GDM1 (cell line): ENCODE data around the gene MAPKAP1.

Source experiments
- DNase-seq: peaks from one replicate; lab custom pipeline; 2025; lab: John Stamatoyannopoulos, UW

MAPKAP1 gene

DNA sequence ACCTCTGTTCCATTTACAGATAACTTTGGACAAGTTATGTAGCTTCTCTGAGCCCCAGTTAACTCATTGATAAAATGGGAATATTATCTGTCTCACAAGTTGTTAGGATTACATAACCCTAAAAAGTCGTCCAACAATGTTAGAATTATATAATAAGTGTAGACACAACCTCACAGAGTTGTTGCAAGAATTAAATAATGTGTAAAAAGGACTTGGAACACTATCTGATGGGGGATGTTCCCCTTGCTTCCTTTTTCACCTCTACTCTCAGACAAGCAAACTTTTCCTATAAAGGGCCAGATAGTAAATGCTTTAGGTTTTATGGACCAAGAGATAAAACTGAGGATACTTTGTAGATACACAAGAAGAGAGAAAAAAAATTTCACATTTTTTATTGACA is 251.9 kb downstream of the MAPKAP1 start:
- DNase-seq = no peak

DNA sequence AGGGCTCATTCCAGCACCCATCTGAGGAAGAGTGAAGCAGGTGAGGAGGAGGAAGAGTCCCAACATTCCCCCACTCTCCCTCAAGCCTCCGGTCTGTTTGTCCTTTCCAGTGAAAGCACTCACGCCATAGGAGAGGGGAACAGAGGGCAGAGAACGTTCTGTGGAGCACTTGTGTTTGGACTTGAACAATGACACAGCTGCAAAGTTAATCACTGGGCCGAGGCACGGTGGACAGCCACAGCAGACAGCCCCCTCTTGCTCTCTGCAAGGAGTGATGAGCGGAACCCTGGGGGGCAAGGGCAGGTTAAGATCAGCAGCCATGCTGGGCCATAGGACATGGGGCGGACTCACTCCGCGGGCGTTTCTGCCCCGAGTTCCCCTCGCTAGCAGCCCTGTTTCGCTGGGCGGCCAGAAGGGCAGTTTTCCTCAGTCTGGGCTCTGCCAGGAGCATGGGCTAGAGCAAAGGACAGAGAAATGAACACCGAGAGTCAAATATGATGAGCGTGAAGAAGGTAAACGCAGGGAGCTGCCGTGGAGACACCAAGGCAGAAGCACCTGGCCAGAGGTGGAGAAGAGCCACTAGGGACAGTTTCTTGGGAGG is 259.7 kb downstream of the MAPKAP1 start:
- no peak for DNase-seq

DNA sequence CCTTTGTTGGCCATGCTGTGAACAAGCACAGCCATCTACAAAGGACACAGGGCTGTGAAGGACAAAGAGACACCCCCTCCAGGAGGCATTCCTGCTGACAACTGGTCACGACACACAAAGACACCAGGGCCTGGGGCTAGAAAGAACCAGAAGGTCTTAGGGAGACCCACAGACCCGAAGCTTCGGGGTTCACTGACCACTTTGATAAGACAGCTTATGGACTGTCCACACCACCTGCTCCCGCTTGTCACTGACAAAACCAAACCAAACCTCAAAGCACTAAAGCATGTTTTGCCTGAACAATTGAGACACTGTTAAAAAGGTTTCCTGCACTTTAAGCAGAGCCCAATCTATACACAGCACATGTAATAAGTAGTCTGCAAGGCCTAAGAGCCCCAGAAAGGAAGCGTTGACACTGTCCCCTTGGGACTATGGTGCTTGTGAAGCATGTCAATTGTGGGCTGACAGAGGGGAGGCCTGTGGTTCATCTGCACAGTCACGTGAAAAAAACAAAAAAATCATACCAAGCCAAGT is 260.4 kb downstream of the MAPKAP1 start:
- no peak for DNase-seq

DNA sequence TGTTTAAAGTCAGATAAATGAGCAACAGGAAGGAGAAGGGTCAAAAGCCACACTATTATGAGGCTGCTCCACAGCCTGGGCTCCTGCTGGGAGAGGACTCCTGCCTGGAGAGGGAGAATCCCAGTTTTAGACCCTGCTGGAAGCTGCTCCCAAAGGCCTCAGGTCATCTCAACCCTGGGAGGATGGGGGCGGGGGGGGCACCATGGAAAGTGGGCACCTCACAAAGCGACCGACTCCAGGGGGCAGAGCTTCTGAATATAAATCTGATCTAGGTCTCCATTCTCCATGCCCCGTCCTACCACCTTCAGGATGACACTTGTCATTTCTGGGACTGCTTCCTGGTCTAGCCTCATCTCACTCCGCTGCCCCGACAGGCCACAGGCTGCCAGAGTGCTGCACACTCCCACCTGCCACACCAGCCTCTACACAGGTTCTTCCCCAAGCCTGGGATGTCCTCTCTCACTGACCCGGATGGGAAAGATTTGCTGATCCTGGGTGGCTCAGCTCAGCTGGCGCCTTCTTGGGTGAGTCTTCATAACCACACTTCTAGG is 262.0 kb downstream of the MAPKAP1 start:
- no peak for DNase-seq

DNA sequence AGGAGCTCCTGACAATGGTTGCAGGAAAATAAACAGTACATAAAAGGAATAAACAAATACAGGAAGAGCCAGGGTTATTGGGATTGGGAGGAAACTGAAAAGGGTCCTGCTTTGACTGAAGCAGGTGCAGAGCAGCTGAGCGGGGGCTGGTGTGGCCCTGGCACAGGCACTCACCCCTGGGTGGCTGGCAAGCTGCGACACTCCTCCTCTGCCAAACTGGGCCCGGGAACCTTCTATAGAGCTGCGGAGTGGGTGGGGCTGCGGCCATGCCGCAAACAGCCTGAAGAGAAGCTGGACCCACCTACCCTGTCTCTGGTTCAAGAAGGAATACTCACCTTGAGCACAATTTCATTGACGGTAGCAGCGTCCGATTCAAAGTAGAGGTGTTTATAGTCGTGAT is 262.8 kb downstream of the MAPKAP1 start:
- DNase-seq = no peak

DNA sequence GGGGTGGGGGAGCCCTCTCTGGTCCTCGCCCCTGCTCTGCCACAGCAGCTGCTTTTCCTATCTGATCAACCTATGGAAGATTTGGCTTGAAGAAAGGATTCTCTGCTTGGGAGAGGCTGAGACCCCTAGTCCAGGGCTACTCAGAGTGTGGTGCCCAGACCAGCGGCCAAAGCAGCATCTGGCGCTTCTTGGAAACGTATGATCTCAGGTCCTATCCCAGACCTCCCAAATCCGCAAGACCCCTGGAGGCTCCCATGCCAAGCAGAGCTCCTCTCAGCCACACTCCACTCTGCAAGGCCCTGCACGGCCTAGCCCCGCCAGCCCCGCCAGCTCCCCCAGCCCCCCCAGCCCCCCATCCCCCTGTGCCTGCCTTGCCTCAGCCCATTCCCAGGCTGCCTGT is 263.6 kb downstream of the MAPKAP1 start:
- no peak for DNase-seq

DNA sequence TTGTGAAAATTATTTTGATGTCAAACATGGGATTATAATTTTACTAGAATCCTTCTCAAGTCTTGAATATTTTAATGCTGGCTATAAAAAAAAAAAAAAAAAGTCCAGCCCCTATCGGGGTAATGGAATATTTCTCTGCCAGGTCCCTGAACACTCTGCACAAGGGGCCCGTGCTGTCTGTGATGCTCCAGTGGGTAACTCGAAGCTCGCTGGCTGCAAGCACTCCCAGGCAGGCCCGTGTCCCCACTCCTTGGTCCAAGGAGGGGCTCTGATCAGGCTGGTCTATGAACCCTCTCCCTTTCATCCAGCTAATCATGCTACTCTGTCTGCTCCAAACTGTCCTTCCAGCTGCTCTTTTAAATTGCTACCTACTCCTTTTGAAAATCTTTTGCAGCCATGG is 264.6 kb downstream of the MAPKAP1 start:
- no peak for DNase-seq

DNA sequence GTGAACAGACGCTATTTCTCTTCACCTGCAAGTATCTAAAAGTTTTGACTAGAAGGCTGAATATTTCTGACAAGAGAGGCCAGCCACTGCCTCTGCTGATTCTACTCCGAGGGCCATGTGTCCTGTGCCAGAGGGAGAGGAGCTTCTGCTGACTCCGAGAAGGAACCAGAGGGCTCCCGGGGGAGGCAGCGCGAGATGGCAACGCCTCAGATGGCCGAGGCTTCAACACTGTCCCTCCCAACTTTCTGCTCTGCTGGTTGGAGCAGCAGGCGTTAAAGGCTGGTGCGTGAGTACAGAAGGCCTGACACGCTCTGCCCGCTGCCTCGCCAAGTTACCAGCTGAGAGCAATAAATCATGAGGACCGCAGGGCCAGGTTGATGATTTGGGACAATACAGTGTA is 266.6 kb downstream of the MAPKAP1 start:
- DNase-seq = no peak

DNA sequence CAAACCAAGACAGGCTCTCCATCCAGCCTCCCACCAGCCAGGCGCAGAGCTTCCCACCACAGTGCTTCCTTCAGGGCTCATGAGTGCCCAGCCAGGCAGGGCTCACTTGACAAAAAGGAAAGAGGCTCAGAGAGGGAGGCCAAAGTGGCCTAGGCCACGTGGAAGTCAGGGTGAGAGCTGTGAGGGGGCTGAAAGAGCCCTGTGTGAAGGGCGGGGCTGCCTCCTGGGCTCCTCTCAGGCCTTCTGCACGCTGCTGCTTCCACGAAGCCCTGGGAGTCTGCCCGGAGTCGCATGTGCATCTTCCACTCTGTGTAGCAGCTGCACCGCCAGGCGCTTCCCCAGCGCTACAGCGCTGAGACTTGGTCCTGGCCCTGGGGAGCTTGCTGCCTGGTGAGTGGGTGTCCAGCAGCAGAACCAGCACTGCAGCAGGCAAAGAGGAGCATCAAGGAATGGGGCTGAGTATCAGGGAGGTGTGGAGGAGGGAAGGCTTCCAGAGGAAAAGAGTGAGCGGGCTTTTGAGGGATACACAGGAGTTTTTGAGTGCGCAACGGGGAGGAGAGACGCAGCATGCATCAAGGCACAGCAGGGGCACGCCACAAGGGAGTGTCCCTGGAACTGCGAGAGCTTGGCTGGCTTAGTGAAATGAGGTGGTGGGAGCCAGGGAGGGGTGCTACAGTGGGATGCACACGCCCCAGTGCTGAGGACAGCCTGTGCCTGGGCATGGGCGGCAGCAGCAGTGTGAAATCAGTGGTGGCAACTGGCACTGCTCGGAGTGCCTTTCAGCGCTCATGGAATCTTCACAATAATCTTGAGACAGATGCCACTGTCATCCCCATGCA is 267.4 kb downstream of the MAPKAP1 start:
- DNase-seq = no peak

DNA sequence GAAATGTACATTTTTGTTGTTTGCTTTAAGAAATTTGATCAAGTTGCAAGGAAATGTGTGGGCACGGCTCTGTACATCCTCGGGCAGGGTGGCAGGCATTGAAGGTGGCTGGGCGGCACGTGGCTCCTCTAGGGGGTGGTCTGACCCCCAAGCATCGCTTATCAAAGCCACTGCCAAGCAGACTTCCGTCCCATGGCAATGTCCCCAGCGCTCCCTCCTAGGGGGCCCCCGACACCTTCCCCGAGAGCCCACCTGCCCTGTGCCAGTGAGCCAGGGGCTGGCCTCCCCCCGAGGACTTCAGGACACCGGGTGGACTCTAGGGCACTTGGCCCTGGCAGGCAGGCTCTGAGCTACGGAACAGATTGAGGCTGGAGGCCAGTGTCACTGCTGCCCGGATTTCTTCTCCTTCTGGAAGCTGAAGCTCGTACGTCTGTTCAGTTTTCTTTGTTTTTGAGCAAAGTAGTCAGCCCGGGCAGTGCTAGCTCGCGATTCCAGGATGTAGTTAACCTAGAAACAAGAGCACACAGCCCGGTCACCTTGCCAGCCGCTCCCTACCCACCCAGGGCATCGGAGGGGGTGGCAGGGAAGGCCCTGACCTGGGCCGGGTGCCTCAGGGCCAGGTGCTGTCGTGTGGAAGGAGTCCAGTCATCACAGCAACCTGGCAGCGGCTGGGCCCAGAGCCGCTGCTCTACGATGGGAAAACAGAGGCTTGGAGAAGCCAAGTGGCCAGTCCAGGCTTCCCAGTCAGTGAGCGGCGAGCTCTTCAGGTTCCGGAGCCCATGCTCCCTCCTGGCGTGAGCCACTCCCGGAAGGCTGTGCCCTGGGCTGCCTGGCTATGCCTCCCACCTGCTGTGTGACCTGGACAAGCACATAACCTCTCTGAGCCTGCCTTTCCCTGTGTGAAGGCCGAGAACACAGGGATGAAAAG is 268.2 kb downstream of the MAPKAP1 start:
- no peak for DNase-seq

DNA sequence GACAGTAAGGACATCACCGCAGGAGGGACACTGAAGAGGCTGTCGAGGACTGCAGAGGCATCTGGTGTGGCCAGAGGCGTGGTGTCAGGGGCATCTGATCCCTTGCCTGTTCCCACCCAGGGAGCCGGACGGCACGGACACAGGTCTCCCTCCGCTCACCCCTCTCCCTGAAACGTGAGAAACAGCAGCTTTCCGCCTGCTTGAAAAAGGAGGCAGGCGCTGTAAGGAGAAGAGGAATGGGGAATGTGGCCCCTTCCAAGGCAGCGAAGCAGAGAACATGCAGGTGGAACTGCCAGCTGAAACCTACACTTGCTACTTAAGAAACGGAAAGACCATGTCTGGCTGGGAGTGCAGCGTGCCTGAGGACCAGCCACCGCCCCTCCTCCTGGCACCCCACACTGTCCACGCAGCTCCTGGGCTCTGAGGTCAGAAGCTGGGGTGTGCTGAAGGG is 269.2 kb downstream of the MAPKAP1 start:
- no peak for DNase-seq

DNA sequence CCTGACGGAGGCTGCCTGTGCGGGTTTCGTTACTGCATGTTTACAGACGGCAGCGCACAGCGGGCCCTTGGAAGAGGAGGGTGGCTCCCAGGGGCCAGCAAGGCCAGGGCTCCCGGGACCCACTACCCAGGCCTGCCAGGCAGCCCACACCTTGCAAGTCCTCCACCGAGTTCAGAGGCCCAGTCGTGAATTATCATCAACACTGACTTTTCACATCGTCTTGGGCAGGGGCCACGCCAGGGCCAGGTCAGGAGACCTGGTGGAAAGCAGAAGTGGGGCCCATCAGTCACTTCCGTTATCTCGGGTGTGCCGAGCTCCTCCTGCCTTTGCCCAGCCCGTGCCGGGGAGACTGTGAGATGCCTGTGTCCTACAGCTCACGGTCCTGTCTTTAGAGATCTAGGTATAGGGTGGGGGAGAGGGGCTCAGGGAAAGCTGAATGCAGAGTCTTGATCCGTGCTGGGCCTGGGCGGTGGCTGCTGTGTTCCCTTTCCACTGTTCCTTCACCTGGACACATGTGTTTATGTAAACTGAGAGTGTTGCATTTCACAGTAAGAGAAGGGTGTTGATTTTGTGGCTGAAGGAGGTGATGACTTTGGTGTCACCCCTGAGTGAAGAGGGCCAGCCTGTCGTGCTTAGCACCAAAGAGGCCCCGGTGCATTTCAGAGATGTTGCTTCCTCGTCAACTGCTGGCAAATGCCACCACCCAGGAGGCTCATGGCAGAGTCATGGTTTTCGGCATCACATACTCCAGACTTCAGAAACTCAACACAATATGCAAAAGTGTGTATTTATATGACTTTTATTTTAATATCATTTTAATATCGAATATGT is 270.2 kb downstream of the MAPKAP1 start:
- DNase-seq = no peak

DNA sequence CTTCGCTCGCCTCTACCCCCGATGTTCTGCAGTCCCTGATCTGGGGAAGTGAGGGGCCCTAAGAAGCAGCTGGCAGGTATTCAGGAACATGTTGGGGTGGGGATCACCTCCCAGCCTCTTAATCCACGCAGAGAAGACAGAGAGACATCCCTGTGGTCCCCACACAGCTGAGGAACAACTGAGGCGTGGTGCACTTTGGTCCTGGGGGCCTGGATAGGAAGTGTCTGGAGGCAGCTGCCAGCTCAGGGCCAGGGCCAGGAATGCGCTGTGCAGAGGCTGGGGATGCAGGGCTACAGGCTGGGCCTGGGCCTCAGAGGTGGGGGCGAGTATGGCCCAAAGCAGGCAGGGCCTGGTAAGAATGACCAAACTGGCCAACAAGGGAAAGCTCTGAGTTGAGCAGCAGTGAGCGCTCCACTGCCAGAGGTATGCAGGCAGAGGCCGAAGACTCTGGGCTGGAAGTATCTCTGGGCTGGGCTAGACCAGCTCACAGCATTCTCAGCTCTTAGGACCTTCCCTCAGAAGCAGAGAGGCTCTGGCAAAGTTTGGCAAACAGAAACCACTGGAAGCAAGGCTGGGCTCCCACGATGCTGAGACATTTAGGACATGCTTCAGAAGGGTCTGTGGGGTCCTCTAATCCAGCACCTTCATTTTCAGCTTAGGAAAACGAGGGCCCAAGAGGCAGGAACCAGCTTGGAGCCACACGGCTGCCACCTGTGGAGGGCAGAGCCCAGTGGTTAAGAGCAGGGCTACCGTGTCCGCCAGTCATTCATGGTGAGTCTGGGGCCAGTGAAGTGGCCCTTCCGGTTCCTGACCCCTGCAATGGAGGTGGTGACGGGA is 271.0 kb downstream of the MAPKAP1 start:
- no peak for DNase-seq

DNA sequence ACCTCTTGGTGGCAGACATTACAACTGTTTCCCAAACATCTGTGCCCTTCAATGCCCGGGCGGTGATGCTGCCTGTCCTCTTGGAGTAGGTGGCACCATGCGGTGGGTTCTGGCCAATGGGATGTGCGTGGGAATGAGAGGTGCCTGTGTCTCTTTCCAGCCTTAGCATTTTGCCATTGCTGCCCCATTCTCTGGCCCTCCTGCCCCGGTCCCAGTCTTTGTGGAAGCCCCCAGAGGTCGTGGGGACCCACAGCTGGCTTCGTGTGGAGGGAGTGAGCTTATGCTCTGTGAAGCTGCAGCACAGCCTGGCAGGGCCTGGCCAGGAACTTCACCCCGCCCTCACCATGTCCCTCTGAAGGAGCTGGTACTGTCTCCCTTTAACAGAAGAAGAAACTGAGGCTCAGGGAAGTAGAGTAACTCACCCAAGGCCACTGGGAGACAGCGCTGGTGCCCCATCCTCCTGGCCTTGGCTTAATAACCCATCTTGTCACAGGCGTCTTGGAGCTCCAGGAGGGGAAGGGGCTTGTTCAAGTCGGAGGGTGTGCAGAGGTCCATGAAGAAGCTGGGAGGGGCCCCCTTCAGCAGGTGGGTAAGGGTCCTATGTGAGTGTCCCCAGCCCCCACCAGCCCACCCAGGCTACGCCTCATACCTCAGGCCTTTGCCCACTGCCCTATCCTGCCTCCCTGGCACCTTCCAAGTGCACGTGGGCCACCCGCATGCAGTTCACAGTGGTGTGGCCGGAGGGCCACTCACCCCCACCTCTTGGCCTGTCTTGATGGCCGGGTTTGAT is 271.8 kb downstream of the MAPKAP1 start:
- DNase-seq = no peak

DNA sequence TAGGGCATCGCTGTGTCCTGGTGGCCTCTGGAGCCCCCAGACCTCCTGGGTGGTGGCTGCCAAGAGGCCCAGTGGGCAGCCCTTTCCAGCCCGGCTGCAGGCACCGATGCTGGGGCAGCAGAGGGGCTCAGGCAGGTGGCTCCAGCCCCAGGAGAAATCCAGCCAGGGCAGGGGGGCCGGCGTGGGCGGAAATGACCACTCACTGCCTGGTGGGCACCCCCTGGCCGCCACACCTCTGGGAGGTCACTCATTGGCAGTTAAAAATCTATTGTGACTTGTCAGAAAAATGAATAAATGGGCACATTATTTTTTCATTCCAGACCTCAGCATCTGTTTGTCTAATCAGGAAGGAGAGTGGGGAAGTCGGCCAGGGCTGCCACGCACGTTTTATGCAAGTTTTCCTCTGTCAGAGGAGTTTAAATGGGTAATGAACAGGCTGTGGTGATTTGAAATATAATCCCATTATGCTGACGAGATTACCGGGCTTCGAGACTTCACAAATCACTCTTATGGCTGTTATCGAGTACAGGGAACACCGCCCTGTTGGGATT is 273.5 kb downstream of the MAPKAP1 start:
- no peak for DNase-seq

DNA sequence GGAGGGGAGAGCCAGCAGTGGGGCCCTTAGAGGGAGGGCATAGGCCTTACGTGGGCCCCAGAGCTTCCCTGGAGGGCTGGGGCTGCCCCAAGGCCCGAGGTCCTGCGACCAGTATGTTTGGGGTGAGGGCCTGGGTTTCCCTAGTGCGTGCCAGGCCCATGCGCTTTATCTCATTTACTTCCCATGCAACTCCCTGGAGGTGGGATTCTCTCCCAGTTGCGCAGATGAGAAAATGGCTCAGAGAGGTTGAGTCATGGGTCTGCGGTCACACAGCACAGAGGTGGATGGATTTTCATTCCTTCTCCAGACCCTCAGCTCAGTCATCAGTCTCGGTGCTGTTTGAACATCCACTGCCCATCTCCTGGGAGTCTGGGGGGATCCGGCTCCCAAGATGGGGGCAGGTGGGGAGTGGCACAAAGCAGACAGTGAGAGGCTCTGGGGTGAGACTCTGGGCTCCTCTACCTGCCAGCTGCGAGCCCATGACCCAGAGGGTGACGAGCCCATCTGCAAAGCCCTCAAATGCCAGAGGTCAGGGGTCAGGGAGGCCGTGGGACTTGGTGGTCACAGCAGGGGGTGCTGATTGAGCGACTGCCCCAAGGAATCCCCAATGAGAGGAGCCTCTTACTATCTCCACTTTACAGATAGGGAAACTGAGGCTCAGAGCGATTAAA is 274.2 kb downstream of the MAPKAP1 start:
- no peak for DNase-seq

DNA sequence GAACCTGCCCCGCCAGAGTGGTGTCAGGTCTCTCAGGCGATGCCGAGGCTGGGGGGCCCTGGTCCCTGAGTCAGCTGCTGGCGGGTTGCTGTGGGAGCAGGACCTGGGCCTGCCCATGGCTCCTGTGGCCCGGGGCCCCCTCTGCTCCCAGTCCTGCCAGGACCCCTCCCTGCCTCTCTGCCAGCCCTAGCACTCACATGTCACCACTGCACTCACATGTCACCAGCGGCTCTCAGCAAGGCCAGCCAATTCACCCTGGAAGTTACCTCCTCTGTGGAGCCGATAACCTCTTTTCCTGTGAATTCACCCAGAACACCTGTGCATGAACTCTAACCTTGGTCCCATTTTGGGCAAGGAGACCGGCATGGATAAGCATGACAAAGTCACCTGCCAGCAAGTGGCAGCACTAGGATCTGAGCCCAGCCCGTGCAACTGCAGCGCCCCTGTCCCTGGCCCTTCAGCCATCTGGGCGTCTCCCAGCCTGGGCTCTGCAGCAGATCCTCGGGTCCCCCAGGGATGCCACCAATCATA is 275.2 kb downstream of the MAPKAP1 start:
- DNase-seq = no peak

DNA sequence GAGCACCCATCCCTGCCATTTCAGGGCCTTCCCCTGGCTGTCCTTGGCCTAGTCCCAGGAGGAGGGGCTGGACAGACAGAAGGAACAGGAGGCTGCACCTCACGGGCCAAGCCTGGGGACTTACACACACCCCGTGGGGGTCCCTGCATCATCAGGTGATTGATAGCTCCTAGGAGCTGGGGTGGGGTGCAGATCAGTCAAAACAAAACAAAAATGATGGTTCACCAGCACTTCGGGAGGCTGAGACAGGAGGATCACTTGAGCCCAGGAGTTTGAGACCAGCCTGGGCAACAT is 276.0 kb downstream of the MAPKAP1 start:
- no peak for DNase-seq
